HG03175 (cell line): Measurements from ENCODE around the gene YTHDF2.

Experiments
- ATAC-seq: cut with Tn5 transposase; IDR thresholded peaks from one replicate; pipeline ENCODE4 v1.9.1; 2021; ENCODE audit warnings: mild to moderate bottlenecking, moderate library complexity; ENCODE audit not compliant: unreplicated experiment

YTHDF2 gene

GRCh38 chr1:28796352-28797211, 59.8 kb downstream of the YTHDF2 start:
- no peak for ATAC-seq

DNA sequence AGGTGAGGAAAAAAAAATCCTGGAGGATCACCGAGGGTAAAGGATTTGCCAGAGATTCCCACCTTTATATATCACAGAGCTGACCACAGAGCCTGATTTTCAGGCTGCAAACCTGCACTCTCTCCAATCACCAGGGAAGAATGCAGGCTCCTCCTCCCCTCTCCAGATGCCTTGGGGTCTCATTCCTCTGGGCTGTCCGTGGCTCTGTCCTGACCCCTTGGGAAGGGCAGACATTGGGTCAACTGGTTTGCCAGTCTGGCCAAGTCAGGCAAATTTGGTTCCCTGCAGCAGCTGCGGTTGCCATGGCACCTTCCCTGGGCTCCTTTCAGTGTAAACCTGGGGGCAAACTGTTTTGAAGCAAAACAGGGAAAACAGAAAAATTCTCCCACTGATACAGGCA, 63.6 kb downstream of the YTHDF2 start:
- no peak for ATAC-seq

- no peak for ATAC-seq
Observed at GRCh38 chr1:28801461-28801860, 64.7 kb downstream of the YTHDF2 start.

- no peak for ATAC-seq
Observed at GRCh38 chr1:28803051-28803450, 66.3 kb downstream of the YTHDF2 start.

- ATAC-seq = no peak
Observed at GRCh38 chr1:28803662-28804061, 66.9 kb downstream of the YTHDF2 start.

DNA sequence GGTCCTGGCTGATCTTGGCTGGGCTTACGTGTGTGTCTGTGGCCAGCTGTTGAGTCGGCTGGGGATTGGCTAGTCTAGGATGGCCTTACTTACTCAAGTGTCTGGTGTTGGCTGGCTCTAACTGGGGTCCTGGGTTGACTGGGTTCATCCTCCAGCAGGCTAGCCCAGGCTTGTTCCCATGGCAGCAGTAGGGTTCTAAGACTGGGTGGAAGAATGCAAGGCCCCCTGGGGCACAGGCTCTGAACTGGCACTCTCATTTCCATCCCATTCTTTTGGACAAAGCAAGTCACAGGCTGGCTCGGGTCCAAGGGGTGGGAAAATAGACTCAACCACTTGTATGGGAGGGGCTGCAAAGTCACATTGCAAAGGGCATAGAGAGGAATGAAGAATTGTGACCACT, 67.3 kb downstream of the YTHDF2 start:
- ATAC-seq = no peak

DNA sequence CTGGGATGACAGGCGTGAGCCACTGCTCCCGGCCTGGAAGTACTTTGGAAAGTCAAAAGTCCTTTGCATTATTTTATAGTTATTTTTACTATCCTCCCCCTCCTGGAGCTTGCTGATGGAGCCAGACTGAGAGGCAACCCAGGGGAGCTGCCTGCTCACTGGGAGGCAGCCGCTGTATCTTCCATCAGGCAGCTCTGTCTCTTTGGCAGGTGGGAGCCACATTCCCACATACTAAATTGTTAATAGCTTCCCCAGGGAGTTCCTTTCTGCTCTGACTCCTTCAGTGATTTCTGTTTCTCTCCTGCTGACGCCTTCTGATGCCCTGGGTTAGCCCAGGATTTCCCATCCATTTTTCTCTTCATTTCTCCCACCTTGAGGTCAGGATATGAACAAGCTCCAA, 70.3 kb downstream of the YTHDF2 start:
- ATAC-seq = no peak

- no peak for ATAC-seq
Observed at GRCh38 chr1:28807986-28808385, 71.2 kb downstream of the YTHDF2 start.

- ATAC-seq = no peak
Observed at GRCh38 chr1:28811369-28811765, 74.6 kb downstream of the YTHDF2 start.

GRCh38 chr1:28811766-28812668, 75.3 kb downstream of the YTHDF2 start, which contains the start of gene OPRD1:
TSS of gene OPRD1 (plus strand) at chr1:28812170. CDS start at chr1:28812384, 214 bp downstream.
- ATAC-seq = no peak

GRCh38 chr1:28812669-28813468, 76.1 kb downstream of the YTHDF2 start:
- no peak for ATAC-seq

DNA sequence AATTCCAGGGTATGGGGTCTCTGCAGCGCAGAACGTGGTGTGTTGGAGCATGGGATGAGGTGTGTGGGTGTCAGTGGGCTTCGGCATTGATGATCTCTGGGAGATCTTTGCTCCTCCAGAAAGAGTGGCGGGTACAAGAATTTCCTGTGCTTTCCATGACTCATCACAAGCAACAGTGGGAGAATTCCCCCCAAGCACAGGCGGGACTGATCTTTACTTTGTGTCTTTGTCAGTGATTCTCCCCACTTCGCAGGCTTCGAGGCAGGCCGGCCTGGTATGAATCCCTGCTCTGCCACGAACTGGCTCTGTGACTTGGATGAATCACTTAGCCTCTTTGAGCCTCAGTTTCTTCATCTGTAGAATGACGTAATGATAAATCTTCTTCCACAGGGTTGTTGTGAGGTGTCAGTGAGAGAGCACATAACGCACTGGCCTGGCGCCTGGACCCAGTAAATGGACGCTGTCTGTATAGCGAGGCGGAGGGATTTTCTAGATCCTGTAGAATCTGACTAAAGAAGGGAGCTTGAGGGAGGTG, 77.3 kb downstream of the YTHDF2 start:
- no peak for ATAC-seq

DNA sequence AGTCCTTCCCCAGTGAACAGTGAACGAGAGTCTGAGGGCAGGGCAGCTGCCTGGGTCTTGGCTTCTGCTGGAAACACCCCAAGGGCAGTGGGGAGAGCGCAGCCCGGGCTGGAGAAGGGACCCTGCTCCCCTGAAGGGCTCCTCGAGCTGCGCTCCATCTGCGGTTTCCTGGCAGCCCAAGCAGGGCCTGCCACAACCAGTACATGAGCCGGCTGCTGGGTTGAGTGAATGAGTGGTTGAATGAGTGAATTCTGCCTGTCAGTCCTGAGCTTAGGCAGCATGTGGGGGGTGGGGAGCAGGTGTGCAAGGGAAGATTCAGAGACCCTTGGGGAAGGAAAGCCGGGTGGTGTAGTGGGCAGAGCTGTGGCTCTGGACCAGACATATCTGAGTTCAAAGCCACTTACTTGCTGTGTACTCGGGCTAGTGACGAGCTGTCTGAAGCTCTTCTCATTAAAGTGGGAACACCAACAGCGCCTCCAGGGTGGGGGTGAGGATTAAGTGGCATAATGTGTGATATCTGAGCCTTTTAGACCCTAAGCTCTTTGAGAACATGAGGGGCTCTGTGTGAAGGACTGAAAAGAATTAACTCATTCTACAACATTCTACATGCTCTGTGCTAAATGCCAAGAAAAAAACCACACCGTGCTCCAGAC, 78.9 kb downstream of the YTHDF2 start:
- no peak for ATAC-seq

DNA sequence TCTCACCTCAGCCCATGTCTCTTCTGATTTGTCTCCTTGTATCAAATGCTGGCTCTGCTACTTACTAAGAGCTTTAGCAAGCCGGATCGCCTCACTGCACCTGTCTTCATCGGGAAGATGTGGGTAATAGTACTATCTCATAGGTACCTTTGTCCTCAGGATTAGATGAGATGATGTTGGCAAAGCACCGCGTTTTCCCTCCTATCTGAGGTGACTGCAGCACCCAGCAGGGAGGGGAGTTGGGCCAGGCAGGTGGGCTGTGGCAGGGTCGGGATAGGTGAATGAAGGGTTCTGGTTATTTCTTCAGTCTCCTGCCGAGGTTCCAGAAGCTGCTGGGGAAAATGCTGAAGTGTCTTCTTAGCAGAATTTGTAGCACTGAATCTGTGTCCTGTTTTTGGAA, 80.4 kb downstream of the YTHDF2 start:
- ATAC-seq = no peak

- ATAC-seq = no peak
Observed at GRCh38 chr1:28819020-28819419, 82.3 kb downstream of the YTHDF2 start.
